ENCODE results near the gene CEP20. TPM values are rescaled to one million over a fixed set of nuclear protein-coding genes. Genes with fewer than 3 reads are reported as not detected.

CEP20 gene
- total RNA-seq, 1 experiment from 2014 or later: 37.0 TPM

DNA sequence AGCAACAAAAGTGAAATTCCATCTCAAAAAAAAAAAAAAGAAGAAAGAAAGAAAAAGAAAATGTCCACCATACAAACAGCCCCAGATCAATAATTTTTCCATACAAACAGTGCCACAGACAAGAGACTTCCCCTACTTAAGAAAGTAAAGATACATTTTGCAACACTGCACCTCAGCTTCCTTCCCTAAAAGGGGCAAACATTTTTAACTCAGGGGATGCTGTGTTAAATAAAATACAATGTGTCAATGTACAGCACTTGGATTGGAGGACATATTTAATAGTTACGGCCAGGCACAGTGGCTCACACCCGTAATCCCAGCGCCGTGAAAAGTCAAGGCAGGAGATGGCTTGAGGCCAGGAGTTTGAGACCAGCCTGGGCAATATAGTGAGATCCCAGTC lies 53.9 kb downstream of the CEP20 start:
- H3K4me2 ChIP-seq (ENCODE audit: low read length): no peak overlapping the region
- H2AFZ ChIP-seq (ENCODE audit: low read length): no peak overlapping the region
- H3K27ac ChIP-seq (ENCODE audit: low read length): no peak overlapping the region
- no peaks in the 10 kb centered on the region for H3K9me3 ChIP-seq (ENCODE audit: low read length)
- no peaks in the 10 kb centered on the region for H3F3A ChIP-seq (ENCODE audit: low read length, unreplicated experiment)
- H4K20me1 ChIP-seq (ENCODE audit: low read length): no peaks in the 10 kb centered on the region
- ATAC-seq (no peak), DNase-seq (no peak)
- CTCF ChIA-PET: no interaction called here
- H3K4me1 ChIP-seq (ENCODE audit: insufficient read depth, low read length): no peaks in the 10 kb centered on the region
- TF ChIP-seq EZH2 (IDR thresholded peaks at IDR 0.05; ENCODE audit: low read length, unreplicated experiment) (no peak), EZH2phosphoT487 (IDR thresholded peaks at IDR 0.05; ENCODE audit: borderline replicate concordance, low read length) (no peak), CTCF (conservative IDR thresholded peaks at IDR 0.05; ENCODE audit: low read depth, low read length) (no peak)
- no peaks in the 10 kb centered on the region for H3K9me2 ChIP-seq (replicated peaks; ENCODE audit: low read length)
- no peaks in the 10 kb centered on the region for H3K27me3 ChIP-seq (ENCODE audit: low read length)
- H3K79me2 ChIP-seq (ENCODE audit: low read length): no peaks in the 10 kb centered on the region
- H3K4me3 ChIP-seq (ENCODE audit: low read length): no peak overlapping the region
- BruUV-seq (replicated peaks): no TSS peak
- no peaks in the 10 kb centered on the region for H3K36me3 ChIP-seq (ENCODE audit: low read depth, low read length)
- no peak overlapping the region for H3K9ac ChIP-seq (ENCODE audit: low read length)
- POLR2A ChIA-PET (ENCODE audit: unreplicated experiment): no interaction called here
- intact Hi-C loops (cut with micrococcal nuclease): no loop called here

DNA sequence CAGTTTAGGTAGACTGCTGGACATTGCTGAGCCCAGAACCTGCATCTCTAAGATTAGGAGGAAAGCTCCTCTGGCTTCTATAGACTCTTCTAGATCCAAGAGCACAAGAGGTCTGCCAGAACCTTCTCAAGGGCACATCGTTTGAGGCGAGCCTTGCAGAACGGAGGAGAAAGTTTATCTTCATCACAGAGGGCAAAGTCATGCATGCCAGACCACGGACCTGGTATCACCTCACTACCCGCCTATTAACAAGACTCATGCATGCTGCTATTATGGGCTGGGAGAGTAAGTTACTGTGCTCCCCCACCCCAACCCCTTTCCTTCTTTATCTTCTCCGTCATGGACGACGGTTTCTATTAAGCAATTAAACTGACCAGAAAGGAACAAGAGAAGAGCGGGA lies 54.9 kb downstream of the CEP20 start:
- H3K9me2 ChIP-seq (replicated peaks; ENCODE audit: low read length): no peaks in the 10 kb centered on the region
- DNase-seq (no peak), ATAC-seq (no peak)
- H4K20me1 ChIP-seq (ENCODE audit: low read length): no peaks in the 10 kb centered on the region
- no peak overlapping the region for H3K9ac ChIP-seq (ENCODE audit: low read length)
- H3K79me2 ChIP-seq (ENCODE audit: low read length): no peaks in the 10 kb centered on the region
- H3K9me3 ChIP-seq (ENCODE audit: low read length): no peaks in the 10 kb centered on the region
- no TSS peak for BruUV-seq (replicated peaks)
- CTCF ChIA-PET: no interaction called here
- H3K27me3 ChIP-seq (ENCODE audit: low read length): no peaks in the 10 kb centered on the region
- POLR2A ChIA-PET (ENCODE audit: unreplicated experiment): no interaction called here
- no peak overlapping the region for H3K4me3 ChIP-seq (ENCODE audit: low read length)
- intact Hi-C loops (cut with micrococcal nuclease): no loop called here
- H3K4me2 ChIP-seq (ENCODE audit: low read length): no peak overlapping the region
- H3K36me3 ChIP-seq (ENCODE audit: low read depth, low read length): no peaks in the 10 kb centered on the region
- no peak overlapping the region for H3K27ac ChIP-seq (ENCODE audit: low read length)
- no peak overlapping the region for H2AFZ ChIP-seq (ENCODE audit: low read length)
- no peaks in the 10 kb centered on the region for H3F3A ChIP-seq (ENCODE audit: low read length, unreplicated experiment)
- TF ChIP-seq CTCF (conservative IDR thresholded peaks at IDR 0.05; ENCODE audit: low read depth, low read length) (no peak), EZH2 (IDR thresholded peaks at IDR 0.05; ENCODE audit: low read length, unreplicated experiment) (no peak), EZH2phosphoT487 (IDR thresholded peaks at IDR 0.05; ENCODE audit: borderline replicate concordance, low read length) (no peak)
- H3K4me1 ChIP-seq (ENCODE audit: insufficient read depth, low read length): no peaks in the 10 kb centered on the region

DNA sequence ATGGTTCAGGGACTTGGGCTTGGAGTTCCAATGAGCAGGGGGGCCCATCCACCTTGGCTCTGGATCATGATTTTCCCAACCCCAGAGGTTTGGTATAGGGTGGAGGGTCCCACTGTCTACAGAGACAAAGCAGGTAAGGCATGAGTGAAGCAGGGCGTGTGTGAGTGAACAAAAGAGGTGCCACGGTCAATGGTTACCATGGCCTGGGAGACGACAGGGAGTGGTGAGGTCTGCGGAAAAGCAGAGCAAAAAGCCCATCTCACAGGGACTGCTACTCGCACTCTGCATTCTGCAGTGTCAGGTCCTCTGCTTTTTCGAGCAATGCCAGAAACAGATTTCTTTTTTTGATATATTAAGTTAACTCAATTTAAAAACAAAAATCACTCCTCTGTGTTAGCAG lies 56.2 kb downstream of the CEP20 start:
- no peak overlapping the region for H3K4me2 ChIP-seq (ENCODE audit: low read length)
- no peaks in the 10 kb centered on the region for H3K79me2 ChIP-seq (ENCODE audit: low read length)
- H3K4me3 ChIP-seq (ENCODE audit: low read length): no peak overlapping the region
- ATAC-seq: no peak
- H3F3A ChIP-seq (ENCODE audit: low read length, unreplicated experiment): no peaks in the 10 kb centered on the region
- intact Hi-C loops (cut with micrococcal nuclease): no loop called here
- no peak for TF ChIP-seq EZH2phosphoT487 (IDR thresholded peaks at IDR 0.05; ENCODE audit: borderline replicate concordance, low read length)
- H2AFZ ChIP-seq (ENCODE audit: low read length): no peak overlapping the region
- H3K9me2 ChIP-seq (replicated peaks; ENCODE audit: low read length): no peaks in the 10 kb centered on the region
- no TSS peak for BruUV-seq (replicated peaks)
- no peaks in the 10 kb centered on the region for H4K20me1 ChIP-seq (ENCODE audit: low read length)
- ChIA-PET CTCF (no interaction called here), POLR2A (ENCODE audit: unreplicated experiment) (no interaction called here)
- no peaks in the 10 kb centered on the region for H3K36me3 ChIP-seq (ENCODE audit: low read depth, low read length)
- no peaks in the 10 kb centered on the region for H3K27me3 ChIP-seq (ENCODE audit: low read length)
- no peak for DNase-seq
- H3K9me3 ChIP-seq (ENCODE audit: low read length): no peaks in the 10 kb centered on the region
- H3K4me1 ChIP-seq (ENCODE audit: insufficient read depth, low read length): no peaks in the 10 kb centered on the region
- no peak overlapping the region for H3K9ac ChIP-seq (ENCODE audit: low read length)
- no peak overlapping the region for H3K27ac ChIP-seq (ENCODE audit: low read length)
